Stimulated activated CD8-positive, alpha-beta memory T cell treated with anti-CD3 and anti-CD28 coated beads, Interleukin-4, amount 100 ng/mL, for 48 hours (primary cell): ENCODE measurements around the gene ZBTB1.
"Not testable (repeated sequence)": the region's sequence is repeated elsewhere in the genome, so short reads cannot be mapped to it uniquely, and the experiment has no call there.

Experiments
- DNase-seq: peaks from one replicate; pipeline ENCODE4 v3.0.0-alpha.2; 2020

ZBTB1 gene

DNA sequence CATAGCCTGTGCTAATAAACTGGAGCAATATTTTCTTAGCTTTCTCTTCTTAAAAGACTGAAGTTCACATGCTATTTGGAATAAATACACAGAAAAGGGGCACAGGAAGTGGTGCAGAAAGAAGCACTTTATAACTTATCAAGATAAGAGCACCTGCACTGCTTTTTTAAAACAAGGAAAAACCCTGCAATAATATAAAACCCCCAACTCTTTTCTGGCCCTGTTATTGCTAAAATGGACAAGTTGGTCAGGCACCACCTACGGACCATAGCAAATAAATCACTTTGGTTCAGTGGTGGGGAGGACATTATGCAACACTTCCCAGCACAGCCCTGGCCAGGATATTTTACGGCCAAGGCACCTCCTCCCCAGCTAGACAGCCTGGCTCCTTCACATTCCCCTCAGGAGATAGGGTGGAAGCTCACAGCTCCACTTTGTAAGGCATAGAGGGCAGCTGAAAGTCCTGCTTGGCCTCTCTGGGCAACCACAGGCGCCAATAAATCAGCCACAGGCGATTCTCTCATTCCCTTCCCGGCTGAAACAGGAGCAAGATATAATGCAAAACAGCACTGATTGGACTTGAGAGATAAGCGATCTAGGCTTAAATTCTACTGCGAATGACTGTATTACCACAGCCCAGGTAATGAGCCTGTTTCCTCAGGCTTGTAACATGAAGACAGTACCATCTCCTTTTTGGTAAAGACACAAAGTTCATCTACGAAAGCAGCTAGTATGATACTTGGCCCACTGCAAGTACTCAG is 3.0 kb upstream of the ZBTB1 start:
- peak; percentile 33 for DNase-seq

DNA sequence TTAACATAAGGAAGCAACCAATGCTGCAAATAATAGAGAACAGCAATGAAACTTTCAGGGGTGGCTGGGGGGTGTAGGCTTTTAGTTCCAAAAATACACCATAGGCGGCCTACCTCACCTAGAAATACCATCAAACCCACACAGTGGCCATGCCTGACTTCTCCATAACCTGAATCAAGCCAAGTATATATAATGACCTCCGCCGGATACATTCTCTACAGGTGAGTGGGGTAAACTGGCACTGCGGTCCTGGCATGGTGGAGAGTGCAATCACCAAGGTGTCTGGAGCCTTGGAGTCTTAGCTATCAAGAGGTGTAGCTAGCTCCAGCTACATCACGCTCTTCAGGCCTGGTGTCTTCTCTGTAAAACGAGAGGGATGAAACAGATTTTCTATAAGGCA is 2.1 kb upstream of the ZBTB1 start:
- no peak for DNase-seq

DNA sequence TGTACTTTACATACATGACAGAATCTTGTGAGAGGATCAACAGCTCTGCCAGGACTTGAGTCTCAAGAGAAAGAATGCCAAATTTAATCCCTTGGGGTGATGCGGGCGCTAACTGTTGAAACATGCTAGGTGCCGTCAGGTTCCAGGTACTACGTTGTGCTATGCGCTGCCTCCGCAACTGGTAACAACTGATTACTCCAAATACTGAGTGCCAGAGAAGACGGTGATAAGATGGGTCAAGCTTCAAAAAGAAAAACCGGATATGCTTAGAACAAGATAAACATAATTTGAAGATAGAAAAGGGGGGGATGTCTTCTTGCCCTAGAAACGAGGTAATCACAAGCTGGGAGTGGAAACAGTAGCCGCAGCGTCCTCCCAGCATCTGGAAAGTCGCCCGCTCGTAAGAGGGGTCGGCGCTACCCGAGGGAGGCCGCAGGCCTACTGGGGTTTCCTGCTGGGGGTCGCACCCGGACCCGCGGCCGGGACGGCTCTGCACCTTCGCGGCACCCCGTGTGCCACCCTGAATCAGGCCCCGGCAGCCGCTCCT is 1.6 kb upstream of the ZBTB1 start:
- peak; percentile 46 for DNase-seq

DNA sequence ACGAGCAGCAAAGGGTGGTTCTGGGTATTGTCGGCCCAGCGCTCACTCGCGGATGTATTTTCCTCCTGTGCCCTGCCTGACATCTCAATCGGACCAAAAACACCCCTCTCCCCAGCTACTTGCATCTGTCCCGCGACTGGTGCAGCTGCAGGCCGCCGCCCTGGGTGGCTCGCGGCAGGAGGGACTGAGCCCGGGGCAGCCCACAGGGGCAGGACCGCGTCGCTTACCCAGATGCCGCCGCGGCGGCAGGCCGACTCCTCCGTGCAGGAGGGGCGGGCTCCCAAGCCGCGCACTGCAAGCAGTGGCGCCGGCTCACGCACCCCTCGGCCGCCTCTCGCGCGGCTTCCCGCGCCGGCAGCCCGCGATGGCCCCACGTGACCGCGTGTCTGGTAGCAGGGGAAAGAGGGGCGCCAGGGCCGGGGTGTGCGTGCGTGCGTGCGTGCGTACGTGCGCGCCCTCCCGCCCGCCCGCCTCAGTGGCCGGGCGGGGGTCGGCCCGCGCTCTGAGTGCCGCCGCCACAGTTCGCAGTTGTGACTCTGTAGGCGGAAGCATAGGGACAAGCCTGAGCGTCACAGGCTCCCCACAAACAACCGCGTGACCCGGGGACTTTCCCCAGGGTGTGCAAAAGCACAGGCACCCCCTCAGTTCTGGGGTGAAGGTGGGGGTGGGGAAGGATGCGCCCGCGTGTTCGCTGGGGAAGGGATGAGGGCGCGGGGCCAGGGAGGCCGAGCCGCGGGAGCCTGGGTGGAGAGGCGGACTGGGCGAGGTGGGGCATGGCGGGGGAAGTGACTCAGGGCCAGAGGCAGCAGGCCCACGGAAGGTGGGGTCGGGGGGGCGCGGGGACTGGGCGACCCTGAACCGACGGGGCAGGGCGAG is 898 bp upstream of the ZBTB1 start, which contains the start of gene ZBTB25:
Gene ZBTB25, minus strand, starts transcription at position 405 of the 876 bp plus-strand sequence. CDS start 13,305 bp downstream, outside the sequence.
- peak; percentile 94 for DNase-seq

DNA sequence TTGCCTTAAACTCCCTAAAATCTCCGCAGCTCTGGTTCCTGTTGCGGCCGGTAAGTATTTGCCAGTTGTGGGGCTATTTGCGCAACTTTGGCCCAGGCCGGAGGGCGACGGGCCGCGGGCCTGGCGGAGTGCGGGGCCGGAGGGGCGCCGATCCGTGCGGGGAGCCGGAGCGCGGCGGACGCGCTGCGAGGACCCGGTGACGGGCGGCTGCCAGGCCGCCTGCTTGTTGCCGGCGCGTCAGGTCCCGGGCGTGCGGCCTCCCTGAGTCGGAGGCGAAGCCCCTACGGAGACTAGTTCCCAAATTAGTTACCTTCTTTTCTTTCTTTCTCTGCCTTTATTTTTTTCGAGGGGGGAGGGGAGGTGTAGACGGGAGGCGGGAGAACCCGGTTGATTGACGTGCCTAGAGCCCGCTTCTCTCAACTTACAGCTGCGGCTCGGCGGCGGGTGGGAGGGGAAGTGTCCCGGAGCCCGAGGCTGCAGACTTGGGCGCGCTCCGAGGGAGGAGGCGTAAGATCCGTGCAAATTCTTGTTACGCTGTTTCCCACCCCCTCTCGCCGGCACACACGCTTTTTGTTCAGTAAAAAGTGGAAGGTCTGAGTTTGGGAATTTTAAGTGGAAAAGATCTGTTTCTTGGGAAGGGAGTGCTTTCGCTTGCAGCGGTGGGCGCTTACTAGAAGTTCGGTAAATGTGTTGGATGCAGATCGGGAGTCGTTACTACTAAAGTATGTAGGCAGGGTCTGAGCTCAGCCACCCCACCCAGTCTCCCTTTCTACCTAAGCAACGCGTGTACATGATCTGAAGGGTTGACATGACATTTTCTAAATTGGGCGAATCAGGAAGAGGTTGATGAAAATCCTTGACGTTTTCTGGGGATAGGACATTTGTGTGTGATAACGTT is 576 bp downstream of the ZBTB1 start:
- DNase-seq = peak; percentile 88

DNA sequence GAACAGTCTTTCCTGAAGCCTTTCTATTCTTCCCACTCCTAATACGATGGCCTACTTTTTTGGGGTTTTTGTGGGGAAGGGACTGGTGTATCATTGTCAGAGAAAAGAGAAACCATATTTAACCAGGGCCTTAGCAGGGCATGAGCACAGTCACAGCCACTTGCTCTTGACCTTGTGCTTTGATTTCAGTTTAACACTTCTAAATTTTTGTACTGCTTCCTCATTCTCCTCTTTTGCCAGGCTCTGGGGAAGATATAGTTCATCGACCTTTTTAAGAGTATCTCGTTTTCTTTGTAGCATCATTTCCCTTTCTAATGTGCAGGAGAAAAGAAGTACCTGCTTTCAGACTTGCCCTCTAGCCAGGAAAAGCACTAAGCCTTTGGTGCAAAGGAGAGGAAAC is 2.2 kb downstream of the ZBTB1 start:
- DNase-seq = no peak

DNA sequence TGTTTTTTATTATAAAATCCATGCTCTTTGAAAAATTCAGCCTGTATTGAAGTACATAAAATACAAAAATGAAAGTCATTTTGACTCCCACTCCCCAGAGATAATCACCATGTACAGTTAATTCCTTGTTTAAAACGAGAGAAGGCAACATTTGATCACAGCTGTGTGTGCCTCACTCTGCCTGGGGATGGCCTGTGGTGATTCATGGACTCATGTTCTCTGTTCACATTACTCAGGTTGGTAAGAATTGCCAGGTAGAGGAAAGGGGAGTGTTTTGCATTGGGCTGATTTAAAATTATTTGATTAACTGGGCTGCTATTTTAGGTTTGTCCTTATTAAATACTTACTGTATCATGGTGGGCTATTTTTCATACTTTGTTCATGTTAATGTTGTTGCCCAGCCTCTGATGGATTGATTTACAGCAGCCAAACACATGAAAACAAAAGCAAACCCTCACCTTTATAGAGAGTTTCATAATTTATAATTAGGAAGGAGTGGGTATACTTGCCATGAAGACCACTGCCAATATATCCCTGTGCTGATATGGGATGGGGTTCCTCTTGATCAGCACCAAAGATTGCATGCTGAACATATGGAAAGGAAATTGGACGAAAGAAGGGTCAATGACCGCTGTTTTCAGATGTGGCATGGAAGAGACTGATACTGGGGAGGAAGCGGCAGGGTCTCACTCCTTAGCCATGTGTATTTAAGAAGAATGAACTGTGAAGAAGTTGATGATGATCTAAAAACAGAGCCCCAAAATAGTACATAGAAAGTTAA is 3.0 kb downstream of the ZBTB1 start:
- DNase-seq = peak; percentile 58

DNA sequence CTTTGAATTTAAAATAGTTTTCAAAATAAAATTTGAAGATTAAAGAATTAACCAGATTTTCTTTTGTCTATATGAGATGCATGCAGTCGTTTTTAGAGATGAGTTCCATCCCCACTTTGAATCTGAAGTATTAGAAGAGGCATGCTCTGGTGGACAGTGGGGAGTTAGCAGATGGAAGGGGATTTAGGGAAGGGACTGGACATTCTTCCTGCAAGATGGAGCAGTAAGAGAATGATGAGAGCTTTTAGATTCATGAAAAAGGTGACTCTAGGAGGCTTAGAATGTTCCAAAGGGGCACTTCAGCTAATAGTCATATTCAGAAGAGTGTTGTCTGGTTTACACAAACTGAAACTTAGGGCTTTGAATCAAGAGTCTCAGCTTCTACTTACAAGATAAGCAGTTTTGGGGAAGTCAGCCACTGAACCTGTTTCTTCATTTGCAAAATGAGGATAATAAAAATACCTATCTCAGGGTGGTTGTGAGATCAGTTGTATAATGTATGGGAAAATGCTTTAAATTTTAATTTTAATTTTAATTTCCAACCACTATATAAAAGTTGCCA is 3.7 kb downstream of the ZBTB1 start:
- DNase-seq = no peak

DNA sequence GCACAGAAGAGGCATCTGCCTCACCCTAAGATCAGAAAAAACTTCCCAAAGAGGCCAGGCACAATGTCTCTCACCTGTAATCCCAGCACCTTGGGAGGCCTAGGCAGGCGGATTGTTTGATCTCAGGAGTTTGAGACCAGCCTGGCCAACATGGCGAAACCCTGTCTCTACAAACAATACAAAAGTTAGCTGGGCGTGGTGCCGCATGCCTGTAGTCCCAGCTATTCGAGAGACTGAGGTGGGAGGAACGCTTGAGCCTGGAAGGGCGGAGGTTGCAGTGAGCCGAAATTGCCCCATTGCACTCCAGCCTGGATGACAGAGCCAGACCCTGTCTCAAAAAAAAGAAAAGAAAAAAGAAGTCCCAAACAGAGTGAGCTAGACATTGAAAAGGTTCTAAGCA is 4.5 kb downstream of the ZBTB1 start:
- DNase-seq = no peak

DNA sequence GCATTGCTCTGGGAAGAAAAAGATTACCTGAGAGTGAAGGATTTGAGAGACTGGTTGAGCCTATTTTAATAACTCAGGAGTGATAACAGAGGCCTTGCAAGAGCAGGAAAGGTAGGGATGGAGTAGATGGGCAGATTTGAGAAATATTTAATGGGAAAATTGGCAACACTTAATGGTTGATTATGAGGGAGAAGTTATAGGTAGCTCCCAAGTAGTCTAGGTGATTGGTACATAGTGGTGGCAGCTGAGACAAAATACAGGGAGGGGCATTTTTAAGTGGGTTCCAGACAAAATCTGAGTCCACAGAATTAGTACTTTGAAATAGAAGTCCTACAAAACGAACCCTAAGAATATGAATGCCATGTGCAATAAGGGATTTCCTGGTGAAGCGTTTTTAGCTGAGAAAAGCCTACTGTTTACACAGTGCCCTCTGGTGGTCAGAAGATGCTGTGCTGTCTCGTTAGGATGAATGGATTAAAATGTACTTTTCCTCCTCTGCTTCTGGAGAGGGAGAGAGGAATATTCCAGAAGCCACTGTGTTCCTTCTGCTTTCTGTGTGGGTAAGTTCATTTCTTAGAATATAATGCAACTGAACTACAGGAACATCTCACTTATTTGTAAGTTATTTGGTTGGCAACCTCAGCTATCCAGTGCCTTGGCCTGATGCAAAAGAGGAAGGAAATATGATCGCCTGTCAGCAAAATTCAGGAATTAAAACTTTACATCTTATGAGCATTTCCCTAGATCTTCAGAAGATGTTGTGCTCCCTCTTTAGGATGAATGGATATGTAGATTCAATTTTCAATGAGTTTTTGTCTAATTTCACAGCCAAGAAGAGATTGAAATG is 6.5 kb downstream of the ZBTB1 start:
- DNase-seq = peak; percentile 77

DNA sequence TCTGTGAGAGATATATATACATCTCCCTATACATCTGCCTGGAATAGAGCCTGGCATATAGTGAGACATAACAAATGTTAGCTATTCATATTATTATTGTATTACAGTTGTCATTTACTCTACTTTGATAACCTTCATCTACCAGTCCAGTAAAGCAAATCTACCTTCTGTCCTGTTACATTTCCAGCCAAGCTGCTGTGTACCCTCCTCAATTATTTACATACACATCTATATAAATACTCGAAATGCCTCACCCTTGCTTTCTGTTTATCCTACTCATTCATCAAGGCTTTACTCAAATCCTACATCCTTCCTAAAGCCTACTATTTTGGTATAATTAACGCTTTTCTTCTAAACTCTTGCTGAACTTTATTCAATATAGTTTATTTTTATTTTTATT is 8.7 kb downstream of the ZBTB1 start:
- DNase-seq = no peak

DNA sequence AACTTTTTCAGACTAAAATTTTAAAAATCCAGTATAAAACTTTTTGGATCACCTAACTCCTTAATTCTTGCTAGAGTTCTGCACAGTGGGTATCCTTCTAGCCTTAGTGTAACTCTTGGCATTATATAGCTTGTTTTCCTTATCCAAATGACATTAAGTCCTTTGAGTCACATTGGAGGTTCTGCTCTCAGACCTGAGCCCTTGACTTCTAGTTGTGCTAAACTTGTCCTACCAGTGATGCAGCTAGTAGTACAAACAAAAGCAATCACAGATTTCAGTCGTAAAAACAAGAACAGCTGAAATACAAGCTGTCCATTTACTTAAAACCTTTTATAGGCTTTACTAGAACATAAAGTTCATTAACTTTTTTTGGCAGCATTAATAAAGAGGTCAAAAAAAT is 10.5 kb downstream of the ZBTB1 start:
- no peak for DNase-seq

DNA sequence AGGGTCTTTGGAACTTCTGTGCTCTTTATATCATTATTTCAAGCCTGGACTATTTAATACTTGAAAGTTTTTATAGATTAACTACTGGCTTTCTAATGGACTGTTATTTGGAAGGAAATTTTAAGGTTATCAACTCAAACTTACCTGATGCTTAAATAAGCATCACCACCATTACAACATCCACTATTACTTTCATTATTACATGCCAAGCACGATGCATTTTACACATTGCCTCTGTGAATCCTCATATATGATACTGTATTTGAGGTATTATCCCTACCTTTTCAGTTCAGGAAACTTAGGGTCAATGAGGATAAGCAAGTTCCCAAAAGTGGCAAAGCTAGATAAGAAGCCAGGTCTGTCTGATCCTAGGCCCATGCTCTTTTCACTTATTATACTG is 12.4 kb downstream of the ZBTB1 start:
- no peak for DNase-seq

DNA sequence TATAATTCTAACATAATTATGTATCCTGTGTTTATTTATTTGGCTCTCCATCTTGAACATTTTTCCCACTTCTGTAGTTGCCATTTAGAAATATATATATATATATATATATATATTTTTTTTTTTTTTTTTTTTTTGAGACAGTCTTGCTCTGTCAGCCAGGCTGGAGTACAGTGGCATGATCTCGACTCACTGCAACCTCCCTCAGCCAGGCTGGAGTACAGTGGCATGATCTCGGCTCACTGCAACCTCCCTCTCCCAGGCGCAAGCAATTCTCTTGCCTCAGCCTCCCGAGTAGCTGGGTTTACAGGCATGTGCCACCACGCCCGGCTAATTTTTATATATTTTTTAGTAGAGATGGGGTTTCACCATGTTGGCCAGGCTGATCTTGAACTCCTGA is 13.1 kb downstream of the ZBTB1 start:
- not testable (repeated sequence) for DNase-seq

DNA sequence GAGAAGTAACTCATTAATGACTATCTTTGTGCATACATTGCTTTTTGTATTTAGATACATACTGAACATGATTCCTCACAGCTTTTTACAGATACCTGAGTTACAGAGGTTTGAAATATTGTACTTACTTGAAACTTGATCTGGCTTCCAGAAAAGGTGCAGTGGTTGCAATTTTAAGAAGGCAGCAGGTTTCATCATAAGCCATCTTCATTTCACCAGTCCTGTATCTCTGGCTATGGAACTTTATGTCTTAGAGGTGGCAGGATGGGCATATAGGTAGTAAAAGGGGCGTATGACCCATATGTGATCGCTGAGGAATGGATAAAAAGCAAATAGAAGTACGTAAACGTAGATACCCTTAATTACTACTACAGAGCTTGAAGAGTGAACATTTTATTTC is 13.7 kb downstream of the ZBTB1 start:
- no peak for DNase-seq

DNA sequence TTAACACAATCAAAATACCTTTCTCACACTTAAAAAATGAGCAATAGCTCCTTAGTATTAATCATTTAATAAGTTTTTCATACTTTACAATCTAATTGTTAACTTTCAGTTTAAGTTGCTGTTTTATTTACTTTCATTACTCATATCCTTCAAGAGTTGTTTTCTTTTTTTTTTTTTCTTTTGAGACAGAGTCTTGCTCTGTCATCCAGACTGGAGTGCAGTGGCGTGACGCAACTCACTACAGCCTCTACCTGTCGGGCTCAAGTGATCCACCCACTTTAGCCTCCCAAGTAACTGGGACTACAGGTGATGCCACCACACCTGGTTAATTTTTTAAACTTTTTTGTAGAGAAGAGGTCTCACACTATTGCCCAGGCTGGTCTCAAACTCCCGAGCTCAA is 16.1 kb downstream of the ZBTB1 start:
- no peak for DNase-seq

DNA sequence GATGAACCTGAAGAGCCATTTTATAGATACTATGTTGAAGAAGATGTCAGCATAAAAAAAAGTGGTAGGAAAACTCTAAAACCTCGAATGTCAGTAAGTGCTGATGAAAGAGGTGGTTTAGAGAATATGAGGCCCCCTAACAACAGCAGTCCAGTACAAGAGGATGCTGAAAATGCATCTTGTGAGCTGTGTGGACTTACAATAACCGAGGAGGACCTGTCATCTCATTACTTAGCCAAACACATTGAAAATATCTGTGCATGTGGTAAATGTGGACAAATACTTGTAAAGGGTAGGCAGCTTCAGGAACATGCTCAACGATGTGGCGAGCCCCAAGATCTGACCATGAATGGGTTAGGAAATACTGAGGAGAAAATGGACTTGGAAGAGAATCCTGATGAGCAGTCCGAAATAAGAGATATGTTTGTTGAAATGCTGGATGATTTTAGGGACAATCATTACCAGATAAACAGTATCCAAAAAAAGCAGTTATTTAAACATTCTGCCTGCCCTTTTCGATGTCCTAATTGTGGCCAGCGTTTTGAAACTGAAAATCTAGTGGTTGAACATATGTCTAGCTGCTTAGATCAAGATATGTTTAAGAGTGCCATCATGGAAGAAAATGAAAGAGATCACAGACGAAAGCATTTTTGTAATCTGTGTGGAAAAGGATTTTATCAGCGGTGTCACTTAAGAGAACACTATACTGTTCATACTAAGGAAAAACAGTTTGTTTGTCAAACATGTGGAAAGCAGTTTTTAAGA is 18.2 kb downstream of the ZBTB1 start:
- no peak for DNase-seq

DNA sequence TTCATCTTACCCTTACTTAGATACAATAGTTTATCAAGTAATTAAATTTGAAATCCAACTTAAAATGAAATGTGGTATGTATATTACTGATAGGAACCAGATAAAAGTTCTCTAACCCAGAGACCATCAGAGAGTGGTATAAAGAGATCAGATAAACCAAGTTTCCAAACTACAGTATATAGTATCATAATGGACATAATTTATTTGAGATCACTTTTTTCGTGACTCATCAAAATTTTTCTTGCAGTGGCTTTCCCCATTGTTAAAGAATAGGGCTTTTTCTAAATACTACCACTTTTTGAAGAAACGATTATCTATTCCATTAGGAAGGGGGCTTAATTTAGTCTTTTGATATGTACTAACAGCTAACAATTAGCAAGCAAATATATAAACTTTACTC is 20.8 kb downstream of the ZBTB1 start:
- no peak for DNase-seq

DNA sequence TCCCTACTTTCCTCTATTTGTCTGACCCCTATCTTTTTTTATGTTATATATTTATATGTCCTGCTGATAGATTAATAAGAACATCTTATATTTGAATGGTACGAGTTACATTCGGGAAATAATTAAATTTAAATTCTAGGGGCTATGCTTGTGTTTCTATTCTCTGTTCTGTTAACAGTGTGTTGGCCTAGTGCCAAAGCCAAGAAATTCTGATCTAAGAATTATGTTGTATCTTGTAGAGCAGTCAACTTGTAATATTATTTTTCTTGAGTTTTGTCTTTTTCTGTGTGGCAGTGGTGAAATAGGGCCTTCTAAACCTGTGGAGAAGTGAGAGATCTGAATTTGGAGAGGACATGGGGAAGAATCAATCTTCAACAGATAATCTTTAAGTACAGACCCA is 27.0 kb downstream of the ZBTB1 start:
- no peak for DNase-seq
